GM10248 (cell line): ENCODE results near the gene TOR3A.

Source experiments
- CTCF ChIA-PET: fragments of 300-600 bp; sonication (Branson Sonifier 250); formaldehyde crosslinking; extraction: SDS; loops from one replicate; lab custom pipeline; 2021; ENCODE audit warnings: antibody characterized with exemption; lab: Yijun Ruan, JAX
- POLR2A ChIA-PET: fragments of 350-650 bp; sonication (Branson Sonifier 250); formaldehyde crosslinking; extraction: SDS; loops from one replicate; lab custom pipeline; 2020; ENCODE audit warnings: antibody characterized with exemption; lab: Yijun Ruan, JAX
- DNase-seq: peaks from one replicate; pipeline ENCODE4 v3.0.0; 2012; ENCODE audit errors: extremely low spot score
- TF ChIP-seq, protein P1 (sequence below): IDR thresholded peaks from 2 replicates; pipeline ENCODE4 v1.5.1; 2012; ENCODE audit warnings: mild to moderate bottlenecking, low read depth; ENCODE audit errors: extremely low read depth, missing control alignments, control extremely low read depth

Gene TOR3A

DNA sequence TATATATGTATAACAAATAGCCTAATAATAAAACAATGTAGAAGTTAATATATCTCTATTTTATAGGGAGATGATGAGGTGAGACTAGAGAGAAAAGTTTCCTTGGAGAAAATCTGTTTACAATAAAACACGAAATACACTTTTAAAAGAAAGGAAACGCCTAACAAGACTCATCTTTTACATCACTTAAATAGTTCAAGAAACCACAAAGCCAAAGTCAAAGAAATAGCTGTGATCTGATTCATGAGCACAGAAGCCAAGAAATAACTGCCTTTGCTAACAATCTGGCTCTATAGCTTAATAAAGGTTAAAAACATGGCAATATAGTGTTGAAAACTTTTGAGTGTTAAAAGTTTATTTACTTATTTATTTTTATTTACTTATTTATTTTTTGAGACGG is 61.5 kb downstream of the TOR3A start:
- CTCF ChIA-PET = no interaction called here
- DNase-seq = no peak

DNA sequence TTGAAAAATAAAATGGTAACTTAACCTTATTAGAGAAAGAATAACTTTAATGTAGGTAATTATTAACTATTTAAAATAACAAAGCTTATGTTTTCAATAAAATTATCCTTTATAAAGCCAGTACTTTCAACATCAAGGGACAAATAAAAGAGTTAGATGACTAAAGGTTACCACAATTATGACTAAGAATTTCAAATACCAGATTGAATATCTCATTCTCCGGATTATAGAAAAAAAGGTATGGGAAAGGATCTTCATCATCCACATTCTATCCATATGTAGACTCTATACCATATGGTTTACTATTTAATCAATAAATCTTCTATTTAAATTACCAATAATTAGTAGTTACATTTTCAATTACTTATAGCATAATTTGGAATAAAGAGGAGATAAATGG is 62.8 kb downstream of the TOR3A start:
- TF ChIP-seq, protein P1, sequence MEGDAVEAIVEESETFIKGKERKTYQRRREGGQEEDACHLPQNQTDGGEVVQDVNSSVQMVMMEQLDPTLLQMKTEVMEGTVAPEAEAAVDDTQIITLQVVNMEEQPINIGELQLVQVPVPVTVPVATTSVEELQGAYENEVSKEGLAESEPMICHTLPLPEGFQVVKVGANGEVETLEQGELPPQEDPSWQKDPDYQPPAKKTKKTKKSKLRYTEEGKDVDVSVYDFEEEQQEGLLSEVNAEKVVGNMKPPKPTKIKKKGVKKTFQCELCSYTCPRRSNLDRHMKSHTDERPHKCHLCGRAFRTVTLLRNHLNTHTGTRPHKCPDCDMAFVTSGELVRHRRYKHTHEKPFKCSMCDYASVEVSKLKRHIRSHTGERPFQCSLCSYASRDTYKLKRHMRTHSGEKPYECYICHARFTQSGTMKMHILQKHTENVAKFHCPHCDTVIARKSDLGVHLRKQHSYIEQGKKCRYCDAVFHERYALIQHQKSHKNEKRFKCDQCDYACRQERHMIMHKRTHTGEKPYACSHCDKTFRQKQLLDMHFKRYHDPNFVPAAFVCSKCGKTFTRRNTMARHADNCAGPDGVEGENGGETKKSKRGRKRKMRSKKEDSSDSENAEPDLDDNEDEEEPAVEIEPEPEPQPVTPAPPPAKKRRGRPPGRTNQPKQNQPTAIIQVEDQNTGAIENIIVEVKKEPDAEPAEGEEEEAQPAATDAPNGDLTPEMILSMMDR = no peak
- DNase-seq = no peak
- ChIA-PET POLR2A (no interaction called here), CTCF (no interaction called here)

More for the DNA sequence above, 61.5 kb downstream of the TOR3A start:
- TF ChIP-seq, protein P1 = no peak
- POLR2A ChIA-PET = no interaction called here

DNA sequence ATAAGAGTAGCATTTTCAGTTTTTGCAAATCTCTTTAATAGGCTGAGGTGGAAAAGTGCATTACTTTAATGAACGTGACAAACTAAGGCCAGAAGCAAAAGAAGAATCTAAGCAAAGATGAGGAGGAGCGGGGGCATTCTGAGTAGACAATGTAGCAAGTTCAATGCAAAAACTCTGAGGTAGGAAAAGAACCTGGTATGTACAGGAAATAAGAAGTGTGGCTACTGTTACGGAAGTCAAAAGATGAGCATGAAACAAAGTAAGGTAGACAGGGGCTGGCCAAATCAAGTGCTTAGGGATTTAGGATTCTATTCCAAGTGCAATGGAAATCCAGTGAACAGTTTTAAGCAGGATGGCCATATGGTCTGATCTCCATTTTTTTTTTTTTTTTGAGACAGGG is 63.7 kb downstream of the TOR3A start:
- ChIA-PET CTCF (no interaction called here), POLR2A (no interaction called here)
- TF ChIP-seq, protein P1 = no peak
- DNase-seq = no peak
